ENCODE data around the gene INPP5D. TPM values are rescaled to one million over a fixed set of nuclear protein-coding genes. Genes with fewer than 3 reads are reported as not detected.
A peak's percentile ranks its signal among the peaks of the same experiment; 100 is the strongest.
"Not testable (repeated sequence)": the region's sequence is repeated elsewhere in the genome, so short reads cannot be mapped to it uniquely, and the experiment has no call there.

The INPP5D gene
- total and polyA plus RNA-seq, 2 of the 13 experiments (the other 11 are each of a cell fraction or from before 2014, with no cell fraction given), result 16.7 to 18.0 TPM

GRCh38 chr2:233015019-233015645 lies 45.0 kb upstream of the INPP5D start (continued):
- TF ChIP-seq SOX5 (CRISPR knock-in tag; IDR thresholded peaks at IDR 0.05; ENCODE audit: borderline replicate concordance), result no peak
- no peak for TF ChIP-seq ZZZ3 (CRISPR knock-in tag; IDR thresholded peaks at IDR 0.05; ENCODE audit: borderline replicate concordance)
- no peak for TF ChIP-seq GFI1 (CRISPR knock-in tag; IDR thresholded peaks at IDR 0.05; ENCODE audit: borderline replicate concordance)
- no peak for TF ChIP-seq SNRNP70 (IDR thresholded peaks at IDR 0.05; ENCODE audit: low read depth, low read length)
- no peak for TF ChIP-seq ZNF777 (CRISPR knock-in tag; IDR thresholded peaks at IDR 0.05)
- no peak for TF ChIP-seq RFX3 (CRISPR knock-in tag; IDR thresholded peaks at IDR 0.05)

GRCh38 chr2:233017947-233018346 lies 42.2 kb upstream of the INPP5D start:
- TF ChIP-seq ZNF841 (CRISPR knock-in tag; IDR thresholded peaks at IDR 0.05; ENCODE audit: borderline replicate concordance), result no peak
- TF ChIP-seq ETV5 (CRISPR knock-in tag; IDR thresholded peaks at IDR 0.05; ENCODE audit: borderline replicate concordance), result no peak
- TF ChIP-seq FOXK2 (IDR thresholded peaks at IDR 0.05), result no peak
- peak; percentile 80 for TF ChIP-seq ZNF12 (CRISPR knock-in tag; IDR thresholded peaks at IDR 0.05)
- TF ChIP-seq LCORL (IDR thresholded peaks at IDR 0.05), result no peak
- TF ChIP-seq LCORL (CRISPR knock-in tag; IDR thresholded peaks at IDR 0.05), result no peak
- no peak for TF ChIP-seq MAFG (CRISPR knock-in tag; IDR thresholded peaks at IDR 0.05)
- peaks cover 11% of the 10 kb centered on the region for H3K4me1 ChIP-seq (ENCODE audit: insufficient read depth, low read length)
- no peak overlapping the region for H3K4me3 ChIP-seq (replicated peaks in 1 of 3; ENCODE audit: insufficient read depth in 1 of 3, low read depth in 2 of 3, low read length in 3 of 3)
- no peaks in the 10 kb centered on the region; a peak in 1 of 5 replicates for H3K27me3 ChIP-seq (ENCODE audit: control insufficient read depth in 1 of 2, insufficient read depth in 2 of 2, low read length in 2 of 2)
- ChIA-PET CTCF (ENCODE audit: low intra/inter-chr PET ratio, low total read pairs) (no interaction called here), POLR2A (interaction anchor here (0.9 kb wide), 1 partner anchor 161 kb away, joined by 4 read pairs; no protein-coding TSS in a partner anchor)
- DNase-seq (ENCODE audit: low spot score), result no peak
- in situ Hi-C loops (cut with HindIII; ENCODE audit: extremely low pct_ligation_motif_present, low pct_unique_long_range_greater_than_20kb) (no loop called here), intact Hi-C loops (cut with micrococcal nuclease; ENCODE audit: unreplicated experiment) (no loop called here)
- H3K36me3 ChIP-seq (replicated peaks in 1 of 2; ENCODE audit: control insufficient read depth in 1 of 2, insufficient read depth in 2 of 2, low read length in 2 of 2), result no peaks in the 10 kb centered on the region
- no TSS peak for BruUV-seq (replicated peaks)
- H3K9ac ChIP-seq (ENCODE audit: insufficient read depth, low read depth, low read length), result no peak overlapping the region
- H3K79me2 ChIP-seq (ENCODE audit: insufficient read depth, low read length), result peaks cover under 1% of the 10 kb centered on the region
- no peaks in the 10 kb centered on the region for H3K9me3 ChIP-seq (ENCODE audit: low read length)
- no peak overlapping the region for H2AFZ ChIP-seq (ENCODE audit: low read length)
- H3K27ac ChIP-seq (ENCODE audit: extremely low read length, insufficient read depth, low read length), result no peak overlapping the region
- H4K20me1 ChIP-seq (ENCODE audit: insufficient read depth, low read length), result no peaks in the 10 kb centered on the region
- no peak for FAIRE-seq
- no peak for ATAC-seq
- WGBS (ENCODE audit: low lambda C conversion rate), result 35% methylated on average over 1 of the region's 1 CpG
- no peak overlapping the region for H3K4me2 ChIP-seq (ENCODE audit: low read depth, low read length)

DNA sequence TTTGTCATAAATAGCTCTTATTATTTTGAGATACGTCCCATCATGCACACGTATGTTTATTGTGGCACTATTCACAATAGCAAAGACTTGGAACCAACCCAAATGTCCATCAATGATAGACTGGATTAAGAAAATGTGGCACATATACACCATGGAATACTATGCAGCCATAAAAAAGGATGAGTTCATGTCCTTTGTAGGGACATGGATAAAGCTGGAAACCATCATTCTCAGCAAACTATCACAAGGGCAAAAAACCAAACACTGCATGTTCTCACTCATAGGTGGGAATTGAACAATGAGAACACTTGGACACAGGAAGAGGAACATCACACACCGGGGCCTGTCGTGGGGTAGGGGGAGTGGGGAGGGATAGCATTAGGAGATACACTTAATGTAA lies 40.5 kb upstream of the INPP5D start:
- H3K9ac ChIP-seq (ENCODE audit: insufficient read depth, low read depth, low read length); H3K27ac ChIP-seq (ENCODE audit: extremely low read length, insufficient read depth, low read length); H3K36me3 ChIP-seq (replicated peaks in 1 of 2; ENCODE audit: control insufficient read depth in 1 of 2, insufficient read depth in 2 of 2, low read length in 2 of 2); DNase-seq (ENCODE audit: low spot score); POLR2A ChIA-PET; H2AFZ ChIP-seq (ENCODE audit: low read length); H3K79me2 ChIP-seq (ENCODE audit: insufficient read depth, low read length); ATAC-seq; CTCF ChIA-PET (ENCODE audit: low intra/inter-chr PET ratio, low total read pairs); H3K9me3 ChIP-seq (ENCODE audit: low read length); H3K4me3 ChIP-seq (replicated peaks in 1 of 3; ENCODE audit: insufficient read depth in 1 of 3, low read depth in 2 of 3, low read length in 3 of 3); FAIRE-seq; BruUV-seq (replicated peaks); intact Hi-C loops (cut with micrococcal nuclease; ENCODE audit: unreplicated experiment); H4K20me1 ChIP-seq (ENCODE audit: insufficient read depth, low read length); H3K4me2 ChIP-seq (ENCODE audit: low read depth, low read length); H3K27me3 ChIP-seq (ENCODE audit: control insufficient read depth in 1 of 2, insufficient read depth in 2 of 2, low read length in 2 of 2); H3K4me1 ChIP-seq (ENCODE audit: insufficient read depth, low read length): not testable (repeated sequence)
- 83% methylated on average over 4 of the region's 4 CpGs for WGBS (ENCODE audit: low lambda C conversion rate)
- in situ Hi-C loops (cut with HindIII; ENCODE audit: extremely low pct_ligation_motif_present, low pct_unique_long_range_greater_than_20kb), result loop anchor here (10.0 kb wide), 1 partner anchor 165 kb away; no protein-coding TSS in a partner anchor
